HS-27A (cell line): Measurements from ENCODE around the gene ZFR2.

ENCODE experiments used
- DNase-seq: peaks from one replicate; pipeline ENCODE4 v3.0.0-alpha.2; 2012; ENCODE audit warnings: low read depth, missing footprints

ZFR2 gene

GRCh38 chr19:3814648-3815047 is 54.2 kb downstream of the ZFR2 start:
- no peak for DNase-seq

- DNase-seq = no peak
These were observed 55.1 kb downstream of the ZFR2 start for GRCh38 chr19:3813473-3814392.

- no peak for DNase-seq
These were observed 58.0 kb downstream of the ZFR2 start for GRCh38 chr19:3810708-3811355.

- DNase-seq = no peak
These were observed 58.7 kb downstream of the ZFR2 start for GRCh38 chr19:3809881-3810707.

GRCh38 chr19:3808420-3809143 is 60.3 kb downstream of the ZFR2 start:
- DNase-seq = no peak

GRCh38 chr19:3807574-3808354 is 61.1 kb downstream of the ZFR2 start:
- no peak for DNase-seq

GRCh38 chr19:3807131-3807480 is 61.7 kb downstream of the ZFR2 start:
- DNase-seq = no peak

GRCh38 chr19:3805859-3806258 is 63.0 kb downstream of the ZFR2 start:
- DNase-seq = no peak

GRCh38 chr19:3804429-3804828 is 64.4 kb downstream of the ZFR2 start:
- no peak for DNase-seq

- DNase-seq = no peak
These were observed 64.9 kb downstream of the ZFR2 start for GRCh38 chr19:3803986-3804385.

- DNase-seq = no peak
These were observed 65.5 kb downstream of the ZFR2 start for GRCh38 chr19:3803114-3803888.

GRCh38 chr19:3801412-3802096 is 67.3 kb downstream of the ZFR2 start:
- DNase-seq = no peak

- no peak for DNase-seq
These were observed 67.8 kb downstream of the ZFR2 start for GRCh38 chr19:3800996-3801395.

GRCh38 chr19:3798137-3798536 is 70.7 kb downstream of the ZFR2 start:
- DNase-seq = no peak

- DNase-seq = no peak
These were observed 72.5 kb downstream of the ZFR2 start for GRCh38 chr19:3796358-3796757.

- no peak for DNase-seq
These were observed 75.0 kb downstream of the ZFR2 start for GRCh38 chr19:3793799-3794198.

GRCh38 chr19:3792114-3792513 is 76.7 kb downstream of the ZFR2 start:
- no peak for DNase-seq

GRCh38 chr19:3790941-3791340 is 77.9 kb downstream of the ZFR2 start:
- no peak for DNase-seq

GRCh38 chr19:3790209-3790734 is 78.6 kb downstream of the ZFR2 start:
- no peak for DNase-seq
